Activated T-helper 17 cell treated with anti-CD3 and anti-CD28 coated beads, Interleukin-2, amount 50 U/mL, for 72 hours (primary cell): ENCODE results near the gene KCNN3. TPM values are rescaled to one million over a fixed set of nuclear protein-coding genes. Genes with fewer than 3 reads are reported as not detected.
"Not testable (repeated sequence)": the region's sequence is repeated elsewhere in the genome, so short reads cannot be mapped to it uniquely, and the experiment has no call there.

Experiments
- ATAC-seq: fragments of 150-1000 bp; cut with Tn5 transposase; replicated peaks from 2 replicates; pipeline ENCODE4 v1.10.0; 2021; ENCODE audit warnings: mild to moderate bottlenecking, moderate library complexity
- H3K27ac Mint-ChIP-seq: one replicate; pipeline ENCODE4 v1.8.0; 2022; ENCODE audit warnings: mixed read lengths
- H3K27me3 Mint-ChIP-seq: one replicate; pipeline ENCODE4 v1.8.0; 2022; ENCODE audit warnings: mixed read lengths
- H3K36me3 Mint-ChIP-seq: one replicate; pipeline ENCODE4 v1.8.0; 2022; ENCODE audit warnings: low read depth, mild to moderate bottlenecking, mixed read lengths
- H3K4me1 Mint-ChIP-seq: one replicate; pipeline ENCODE4 v1.8.0; 2022; ENCODE audit warnings: mixed read lengths
- H3K4me3 Mint-ChIP-seq: one replicate; pipeline ENCODE4 v1.8.0; 2022; ENCODE audit warnings: mild to moderate bottlenecking, mixed read lengths
- H3K9me3 Mint-ChIP-seq: one replicate; pipeline ENCODE4 v1.8.0; 2022; ENCODE audit warnings: mixed read lengths
- total RNA-seq, 2 donors: library from RNA; stranded (reverse); gene quantifications; one replicate each; pipeline ENCODE4 v1.2.3, GENCODE V29; 2022

The KCNN3 gene
- total RNA-seq: under 1 TPM; 0.11 to 0.37 TPM

DNA sequence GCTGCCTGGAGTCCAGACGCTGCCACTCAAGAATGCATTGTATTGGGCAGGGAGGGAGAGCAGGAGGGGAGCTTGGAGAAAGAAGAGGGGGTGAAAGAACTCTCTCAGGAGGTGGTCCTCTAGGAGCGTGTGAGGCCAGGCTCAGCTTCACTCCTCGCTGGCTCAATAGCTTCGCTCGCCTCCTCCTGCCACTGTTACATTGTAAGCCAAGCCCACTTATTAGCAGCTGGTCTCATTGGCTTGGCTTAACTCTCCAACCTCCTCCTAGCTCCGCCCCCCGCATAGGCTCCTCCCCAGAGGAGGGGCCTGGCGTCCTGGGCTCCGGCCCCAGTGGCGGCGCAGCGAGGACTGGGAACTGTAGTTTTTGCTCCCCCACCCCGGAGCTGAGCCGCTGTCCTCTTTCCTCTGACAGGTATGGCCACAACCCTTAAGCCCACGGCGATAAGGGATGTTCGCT is at the start of gene KCNN3:
Gene KCNN3, minus strand, starts transcription at position 167 of the 457 bp plus-strand sequence. CDS start 317 bp downstream, outside the sequence.
- Mint-ChIP-seq H3K27ac (no peak within 1 kb of the TSS), H3K4me1 (peaks cover 28% of the 10 kb centered on the region), H3K27me3 (peaks cover 58% of the 10 kb centered on the region), H3K36me3 (no peaks in the 10 kb centered on the region), H3K4me3 (no peak within 1 kb of the TSS), H3K9me3 (no peaks in the 10 kb centered on the region)
- peak; percentile 60 for ATAC-seq

DNA sequence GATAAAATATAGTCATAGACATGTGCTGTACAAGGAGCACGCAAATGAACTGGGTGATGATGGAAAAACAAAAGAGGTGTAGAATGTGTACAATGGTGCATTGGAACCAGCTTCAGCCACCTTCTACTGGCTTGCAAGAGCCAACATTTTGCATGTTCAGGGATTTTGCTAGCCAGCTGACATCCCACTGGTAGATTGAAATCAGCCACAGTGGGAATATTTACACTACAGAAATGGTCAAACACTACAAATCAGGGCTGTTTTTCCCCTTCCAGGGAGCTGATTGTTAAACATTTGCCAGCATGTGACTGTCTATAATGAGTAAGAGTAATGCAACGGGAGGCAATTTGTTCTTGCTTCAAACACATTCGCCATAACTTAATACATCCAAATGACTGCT is 43.2 kb upstream of the KCNN3 start:
- H3K27ac Mint-ChIP-seq: no peak overlapping the region
- H3K4me1 Mint-ChIP-seq: no peaks in the 10 kb centered on the region
- H3K4me3 Mint-ChIP-seq: no peak overlapping the region
- no peaks in the 10 kb centered on the region for H3K27me3 Mint-ChIP-seq
- H3K36me3 Mint-ChIP-seq: peaks cover 16% of the 10 kb centered on the region
- ATAC-seq: no peak
- H3K9me3 Mint-ChIP-seq: no peaks in the 10 kb centered on the region

DNA sequence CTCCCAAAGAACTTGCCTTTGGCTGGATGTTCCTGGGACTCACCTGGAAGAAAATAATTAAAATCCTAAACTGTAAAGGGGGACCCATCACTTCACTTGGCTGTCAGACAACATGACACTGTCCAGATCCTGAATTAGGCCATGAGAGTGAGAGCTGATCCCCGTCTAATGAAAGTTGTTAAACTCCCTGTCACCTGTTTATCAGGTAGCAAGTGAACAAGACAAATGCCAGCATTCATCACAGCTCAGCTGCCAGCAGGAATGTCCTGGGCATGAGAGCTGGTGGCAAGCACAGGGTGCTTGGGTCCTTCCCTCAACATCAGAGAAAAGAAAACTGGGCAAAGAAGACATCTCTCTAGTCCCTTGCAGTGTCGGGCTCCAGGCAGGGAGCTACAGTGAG is 42.7 kb upstream of the KCNN3 start:
- no peaks in the 10 kb centered on the region for H3K9me3 Mint-ChIP-seq
- ATAC-seq: no peak
- H3K4me1 Mint-ChIP-seq: no peaks in the 10 kb centered on the region
- H3K27me3 Mint-ChIP-seq: no peaks in the 10 kb centered on the region
- H3K4me3 Mint-ChIP-seq: no peak overlapping the region
- H3K36me3 Mint-ChIP-seq: peaks cover 15% of the 10 kb centered on the region
- no peak overlapping the region for H3K27ac Mint-ChIP-seq

DNA sequence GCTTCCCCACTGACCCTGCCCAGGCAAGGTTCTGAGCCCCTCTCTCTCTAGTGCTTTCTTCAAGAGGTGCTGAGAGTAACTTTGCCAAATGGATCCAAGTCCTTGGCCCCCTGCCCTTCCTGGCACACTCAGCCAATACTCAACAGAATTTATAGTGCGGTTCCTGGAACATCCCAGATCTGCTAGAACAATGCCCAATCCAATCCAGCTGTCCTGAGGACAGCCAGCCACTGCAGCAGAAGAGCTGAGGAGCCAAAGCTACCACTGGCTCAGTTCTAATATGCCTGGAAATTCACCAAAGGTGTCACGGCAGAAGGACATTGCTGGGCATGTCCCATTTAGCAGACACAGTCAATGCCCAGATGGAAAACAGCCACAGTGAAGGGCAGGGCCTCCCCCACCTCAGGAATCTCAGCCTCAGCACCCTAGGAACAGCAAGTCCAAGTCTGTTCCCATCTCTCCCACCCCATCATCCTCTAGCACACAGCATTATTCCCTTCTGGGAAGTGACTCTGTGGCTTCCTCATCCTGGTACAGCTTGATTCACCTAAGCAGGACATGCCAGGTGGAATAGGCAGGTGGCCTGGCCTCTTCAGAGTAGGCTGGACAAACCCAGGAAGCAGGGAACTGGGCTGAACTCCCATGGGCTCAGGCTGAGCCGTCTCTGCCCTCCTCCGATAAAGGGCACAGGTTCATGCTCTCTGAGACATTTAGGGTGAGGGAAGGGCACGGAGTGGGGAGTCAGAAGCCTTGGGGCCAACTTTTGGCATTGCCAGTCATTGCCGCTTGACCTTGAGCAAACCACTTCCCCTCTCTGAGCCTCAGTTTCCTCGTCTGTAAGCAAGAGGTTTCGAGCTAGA is 41.8 kb upstream of the KCNN3 start:
- no peak overlapping the region for H3K4me3 Mint-ChIP-seq
- H3K4me1 Mint-ChIP-seq: no peaks in the 10 kb centered on the region
- no peaks in the 10 kb centered on the region for H3K27me3 Mint-ChIP-seq
- H3K27ac Mint-ChIP-seq: no peak overlapping the region
- H3K36me3 Mint-ChIP-seq: peaks cover 8% of the 10 kb centered on the region
- no peak for ATAC-seq
- H3K9me3 Mint-ChIP-seq: no peaks in the 10 kb centered on the region

DNA sequence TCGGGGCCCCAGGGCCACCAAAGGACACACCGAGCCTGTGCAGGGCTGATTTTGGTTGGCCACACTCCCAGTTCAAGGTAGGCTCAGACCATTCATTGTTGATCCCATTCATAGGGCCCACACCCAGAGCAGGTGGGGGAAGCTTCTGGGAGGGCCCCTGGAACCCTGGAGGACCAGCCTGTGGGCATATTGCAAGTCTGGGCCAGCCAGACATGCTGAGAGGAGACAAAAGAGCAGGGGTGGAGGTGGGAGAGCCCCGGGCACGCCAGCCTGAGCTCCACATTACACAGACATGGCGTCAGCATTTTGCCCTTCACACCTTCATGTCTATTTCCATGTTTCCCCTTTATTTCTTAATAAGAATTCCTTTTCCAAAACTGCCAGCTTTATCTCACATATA is 40.8 kb upstream of the KCNN3 start:
- no peaks in the 10 kb centered on the region for H3K9me3 Mint-ChIP-seq
- no peaks in the 10 kb centered on the region for H3K36me3 Mint-ChIP-seq
- H3K27me3 Mint-ChIP-seq: no peaks in the 10 kb centered on the region
- no peak for ATAC-seq
- H3K4me3 Mint-ChIP-seq: no peak overlapping the region
- H3K27ac Mint-ChIP-seq: no peak overlapping the region
- H3K4me1 Mint-ChIP-seq: no peaks in the 10 kb centered on the region

DNA sequence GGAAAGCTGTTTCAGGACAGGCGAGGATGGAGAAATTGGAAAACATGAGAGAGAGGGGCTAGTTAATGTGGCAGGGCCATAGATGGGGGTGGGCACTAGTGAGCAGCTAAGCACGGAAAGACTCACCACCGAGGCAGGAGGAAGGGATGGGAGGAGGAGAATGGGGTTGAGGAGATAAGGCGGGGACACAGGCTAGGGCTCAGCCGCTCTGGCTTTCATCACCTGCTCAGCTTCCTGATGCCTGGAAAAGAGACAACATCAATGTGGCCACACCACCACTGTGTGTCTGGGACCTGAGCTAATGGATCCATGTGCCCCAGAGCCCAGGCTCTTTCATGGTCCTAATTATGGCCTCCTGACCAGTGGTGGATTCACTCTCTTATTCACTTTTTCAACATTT is 38.9 kb upstream of the KCNN3 start:
- no peaks in the 10 kb centered on the region for H3K4me1 Mint-ChIP-seq
- H3K4me3 Mint-ChIP-seq: no peak overlapping the region
- H3K9me3 Mint-ChIP-seq: no peaks in the 10 kb centered on the region
- no peak overlapping the region for H3K27ac Mint-ChIP-seq
- no peaks in the 10 kb centered on the region for H3K36me3 Mint-ChIP-seq
- no peak for ATAC-seq
- no peaks in the 10 kb centered on the region for H3K27me3 Mint-ChIP-seq

DNA sequence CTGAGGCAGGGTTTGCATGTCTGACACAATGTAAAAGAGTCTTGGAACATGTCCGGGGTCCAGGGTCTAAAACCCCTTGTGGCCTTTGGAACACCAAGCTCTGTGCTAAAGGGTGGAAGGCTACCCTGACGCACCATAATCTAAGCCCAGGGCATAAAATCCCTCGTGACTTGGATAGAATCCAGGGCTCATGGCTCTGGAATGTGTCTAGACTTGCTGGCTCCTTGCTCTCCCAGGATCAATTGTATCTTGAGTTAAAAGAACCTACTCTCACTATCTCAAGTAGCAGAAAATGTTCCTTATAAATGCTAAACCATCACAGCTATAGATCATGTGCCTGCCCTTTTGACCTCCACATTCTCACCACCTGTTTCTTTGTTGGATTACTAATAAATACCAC is 38.0 kb upstream of the KCNN3 start:
- not testable (repeated sequence) for H3K36me3 Mint-ChIP-seq, H3K4me3 Mint-ChIP-seq, H3K27me3 Mint-ChIP-seq, H3K9me3 Mint-ChIP-seq, H3K27ac Mint-ChIP-seq, ATAC-seq, H3K4me1 Mint-ChIP-seq

DNA sequence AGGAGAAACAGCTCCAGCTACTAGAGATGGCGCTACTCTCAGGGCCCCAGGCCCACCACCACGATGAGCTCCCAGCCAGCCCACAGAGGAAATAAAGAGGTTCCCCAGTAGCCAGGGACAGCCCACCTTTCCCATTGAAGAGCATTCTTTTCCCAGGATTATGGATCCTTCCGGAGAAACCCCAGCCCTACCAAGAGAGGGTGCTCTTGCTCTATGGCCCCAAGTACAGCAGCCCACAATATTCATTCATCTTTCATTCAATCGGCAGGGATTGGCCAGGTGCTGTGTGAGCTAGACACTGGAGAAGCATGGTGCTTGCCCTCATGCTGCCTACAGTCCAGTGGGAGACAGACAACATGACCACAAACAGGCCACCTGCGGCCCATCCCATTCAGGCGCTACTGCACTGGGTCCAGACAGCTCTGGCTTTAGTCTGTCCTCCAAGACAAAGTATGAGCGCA is 36.6 kb upstream of the KCNN3 start:
- Mint-ChIP-seq H3K9me3 (no peaks in the 10 kb centered on the region), H3K36me3 (no peaks in the 10 kb centered on the region), H3K4me1 (no peaks in the 10 kb centered on the region), H3K4me3 (no peak overlapping the region), H3K27ac (no peak overlapping the region), H3K27me3 (no peaks in the 10 kb centered on the region)
- peak; percentile 52 for ATAC-seq

DNA sequence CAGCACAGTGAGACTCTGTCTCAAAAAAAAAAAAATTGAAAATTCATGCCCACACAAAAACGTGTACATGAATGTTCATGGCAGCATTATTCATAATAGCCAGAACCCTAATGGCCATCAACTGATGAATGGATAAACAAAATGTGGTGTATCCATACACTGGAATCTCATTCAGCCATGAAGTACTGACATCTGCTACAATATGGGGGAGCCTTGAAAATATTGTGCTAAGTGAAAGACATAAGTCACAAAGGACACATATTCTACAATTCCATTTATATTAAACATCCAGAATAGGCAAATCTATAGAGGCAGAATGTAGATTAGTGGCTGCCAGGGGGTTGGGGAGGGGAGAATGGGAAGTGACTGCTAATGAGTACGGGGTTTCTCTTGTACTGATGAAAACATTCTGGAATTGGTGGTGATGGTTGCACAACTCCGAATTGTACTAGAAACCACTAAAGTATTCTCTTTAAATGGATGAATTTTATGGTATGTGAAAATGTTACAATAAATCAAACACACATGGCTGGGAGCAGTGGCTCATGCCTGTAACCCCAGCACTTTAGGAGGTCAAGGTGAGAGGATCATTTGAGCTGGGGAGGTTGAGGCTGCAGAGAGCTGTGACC is 33.0 kb upstream of the KCNN3 start:
- H3K27ac Mint-ChIP-seq: no peak overlapping the region
- H3K27me3 Mint-ChIP-seq: peaks cover 3% of the 10 kb centered on the region
- H3K9me3 Mint-ChIP-seq: no peaks in the 10 kb centered on the region
- no peak for ATAC-seq
- no peaks in the 10 kb centered on the region for H3K4me1 Mint-ChIP-seq
- no peak overlapping the region for H3K4me3 Mint-ChIP-seq
- no peaks in the 10 kb centered on the region for H3K36me3 Mint-ChIP-seq

DNA sequence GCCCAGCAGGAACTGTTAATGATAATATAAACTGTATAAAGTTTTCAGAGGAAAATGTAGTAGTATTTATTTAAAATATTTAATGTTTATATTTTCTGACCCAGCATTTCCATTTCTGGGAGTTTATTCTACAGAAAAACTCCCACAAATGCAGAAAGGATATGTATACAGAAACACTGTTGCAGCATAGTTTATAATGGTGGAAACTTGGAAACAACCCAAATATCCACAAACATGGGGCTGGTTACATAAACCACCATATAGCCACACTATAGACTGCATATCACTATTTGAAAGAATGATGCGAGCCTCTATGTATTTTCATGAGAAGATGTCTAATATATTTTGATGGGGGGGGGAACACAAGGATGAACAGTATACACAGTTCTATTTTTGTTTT is 31.5 kb upstream of the KCNN3 start:
- no peaks in the 10 kb centered on the region for H3K36me3 Mint-ChIP-seq
- no peaks in the 10 kb centered on the region for H3K4me1 Mint-ChIP-seq
- H3K4me3 Mint-ChIP-seq: no peak overlapping the region
- peaks cover 3% of the 10 kb centered on the region for H3K27me3 Mint-ChIP-seq
- no peak overlapping the region for H3K27ac Mint-ChIP-seq
- no peaks in the 10 kb centered on the region for H3K9me3 Mint-ChIP-seq
- ATAC-seq: no peak

DNA sequence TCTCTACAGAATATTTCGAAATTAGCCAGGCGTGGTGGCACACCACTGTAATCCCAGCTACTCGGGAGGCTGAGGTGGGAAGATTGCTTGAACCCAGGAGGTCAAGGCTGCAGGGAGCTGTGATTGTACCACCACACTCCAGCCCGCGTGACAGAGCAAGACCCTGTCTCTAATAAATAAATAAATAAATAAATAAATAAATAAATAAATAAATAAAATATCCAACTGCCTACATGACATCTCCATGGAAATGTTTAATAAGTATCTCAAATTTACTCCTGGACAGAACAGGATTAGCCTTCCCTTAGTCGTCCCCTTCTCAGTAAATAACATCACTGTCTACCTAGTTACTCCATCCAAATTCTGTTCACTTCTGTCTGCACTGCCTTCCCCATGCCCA is 29.0 kb upstream of the KCNN3 start:
- Mint-ChIP-seq H3K27ac (no peak overlapping the region), H3K4me3 (no peak overlapping the region), H3K36me3 (no peaks in the 10 kb centered on the region), H3K4me1 (no peaks in the 10 kb centered on the region), H3K9me3 (no peaks in the 10 kb centered on the region), H3K27me3 (peaks cover 3% of the 10 kb centered on the region)
- no peak for ATAC-seq

DNA sequence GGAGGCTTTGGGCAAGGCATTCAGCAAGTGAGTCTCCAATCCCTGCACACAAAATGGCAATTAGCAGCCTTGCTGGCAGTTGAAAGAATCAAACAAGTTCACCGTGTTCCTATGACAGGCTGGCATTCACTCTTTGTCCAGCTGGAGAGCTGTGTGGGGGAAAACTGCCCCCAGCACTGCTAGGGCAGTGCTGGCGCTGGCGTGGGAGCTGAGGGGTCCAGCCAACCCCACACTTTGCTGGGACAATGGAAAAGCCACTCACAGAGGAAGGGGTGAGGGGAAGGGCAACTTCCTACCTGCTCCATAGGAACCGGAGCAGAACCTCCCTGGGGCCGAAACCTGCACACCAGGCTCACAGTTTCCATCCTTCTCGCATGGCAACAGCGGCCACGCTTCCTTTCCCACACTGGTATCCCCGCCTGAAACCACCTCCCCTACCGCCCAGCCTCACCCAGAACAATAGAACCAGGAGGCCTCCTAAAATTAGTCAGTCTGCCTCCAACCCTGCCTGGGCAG is 26.7 kb upstream of the KCNN3 start:
- Mint-ChIP-seq H3K27ac (no peak overlapping the region), H3K4me1 (no peaks in the 10 kb centered on the region), H3K4me3 (no peak overlapping the region), H3K9me3 (no peaks in the 10 kb centered on the region), H3K27me3 (peaks cover 3% of the 10 kb centered on the region), H3K36me3 (no peaks in the 10 kb centered on the region)
- ATAC-seq: peak; percentile 19

DNA sequence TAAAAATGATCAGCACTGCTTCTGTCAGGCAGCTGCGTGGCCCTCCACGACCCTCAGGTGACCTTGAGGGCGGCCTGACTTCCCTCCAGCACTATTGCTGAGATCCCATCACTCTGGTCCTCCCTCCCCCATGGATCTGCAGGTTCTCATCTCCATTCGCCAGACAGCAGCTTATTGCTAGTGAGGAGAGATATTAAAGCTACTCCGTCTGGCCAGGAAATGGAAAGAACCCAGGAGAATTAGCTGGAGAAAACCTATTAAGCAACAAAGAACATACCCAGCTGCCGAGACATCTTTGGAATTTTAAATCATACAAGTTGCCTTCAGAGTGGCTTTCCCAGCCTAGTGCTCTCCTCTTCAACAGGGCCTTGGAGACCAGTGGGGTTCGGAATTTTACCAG is 25.7 kb upstream of the KCNN3 start:
- no peak overlapping the region for H3K4me3 Mint-ChIP-seq
- H3K4me1 Mint-ChIP-seq: no peaks in the 10 kb centered on the region
- H3K9me3 Mint-ChIP-seq: no peaks in the 10 kb centered on the region
- no peak overlapping the region for H3K27ac Mint-ChIP-seq
- no peaks in the 10 kb centered on the region for H3K36me3 Mint-ChIP-seq
- H3K27me3 Mint-ChIP-seq: peaks cover 3% of the 10 kb centered on the region
- no peak for ATAC-seq

DNA sequence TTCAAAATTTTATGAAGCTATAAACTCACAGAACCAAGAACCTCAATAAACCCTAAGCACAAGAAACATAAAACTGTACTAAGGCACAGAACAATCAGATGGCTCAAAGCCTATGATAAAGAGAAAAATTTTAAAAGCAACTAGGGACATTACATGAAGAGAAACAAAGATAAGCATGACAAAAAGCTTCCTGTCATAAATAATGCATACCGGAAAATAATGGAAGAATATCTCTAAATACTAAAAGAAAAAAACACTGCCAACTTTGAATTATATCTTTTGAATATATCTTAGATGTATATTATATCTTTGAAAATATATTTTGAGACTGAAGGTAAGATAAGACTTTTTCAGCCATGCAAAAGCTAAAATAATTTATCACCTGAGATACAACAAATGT is 21.4 kb upstream of the KCNN3 start:
- Mint-ChIP-seq H3K36me3 (no peaks in the 10 kb centered on the region), H3K4me3 (no peak overlapping the region), H3K27ac (no peak overlapping the region), H3K4me1 (peaks cover under 1% of the 10 kb centered on the region), H3K27me3 (no peaks in the 10 kb centered on the region), H3K9me3 (no peaks in the 10 kb centered on the region)
- no peak for ATAC-seq

DNA sequence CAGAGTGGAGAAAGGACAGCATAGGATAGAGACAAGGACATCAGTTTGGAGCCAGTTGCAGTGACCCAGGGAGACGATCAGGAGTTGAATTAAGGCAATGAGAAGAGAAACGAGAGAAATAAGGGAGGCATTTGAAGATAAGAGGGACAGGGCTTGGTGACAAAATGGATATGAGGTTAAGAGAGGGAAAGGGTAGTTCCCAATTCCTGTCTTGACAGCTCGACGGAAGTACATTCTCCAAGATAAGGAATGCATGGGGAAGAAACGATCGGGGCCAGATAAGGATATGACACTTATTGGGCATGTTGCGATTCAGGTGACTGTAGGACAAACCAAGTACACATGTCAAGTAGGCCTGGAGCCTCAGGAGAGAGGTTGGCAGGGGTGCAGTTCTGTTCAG is 18.7 kb upstream of the KCNN3 start:
- Mint-ChIP-seq H3K36me3 (no peaks in the 10 kb centered on the region), H3K9me3 (no peaks in the 10 kb centered on the region), H3K4me1 (peaks cover 6% of the 10 kb centered on the region), H3K27ac (no peak overlapping the region), H3K27me3 (no peaks in the 10 kb centered on the region), H3K4me3 (no peak overlapping the region)
- ATAC-seq: no peak
